Astrocyte of the spinal cord (primary cell): Measurements from ENCODE around the gene IQCC.
A peak's percentile ranks its signal among the peaks of the same experiment; 100 is the strongest.

Experiments
- DNase-seq: peaks from one replicate; pipeline ENCODE4 v3.0.0; 2011; ENCODE audit warnings: low read depth, low spot score
- H3K4me3 ChIP-seq: 2 replicates; pipeline ENCODE4 v1.5.1; 2011; ENCODE audit warnings: low read depth, mild to moderate bottlenecking, low read length, moderate library complexity
- in situ Hi-C: cut with HindIII; loops from 2 replicates; pipeline ENCODE4 v1.10.0; 2017; ENCODE audit warnings: low sequenced_read_pairs
- TF ChIP-seq, protein P1 (sequence below): IDR thresholded peaks from 2 replicates; pipeline ENCODE4 v1.5.1; 2012; ENCODE audit warnings: low read depth, mild to moderate bottlenecking, low read length, inconsistent platforms

IQCC gene

DNA sequence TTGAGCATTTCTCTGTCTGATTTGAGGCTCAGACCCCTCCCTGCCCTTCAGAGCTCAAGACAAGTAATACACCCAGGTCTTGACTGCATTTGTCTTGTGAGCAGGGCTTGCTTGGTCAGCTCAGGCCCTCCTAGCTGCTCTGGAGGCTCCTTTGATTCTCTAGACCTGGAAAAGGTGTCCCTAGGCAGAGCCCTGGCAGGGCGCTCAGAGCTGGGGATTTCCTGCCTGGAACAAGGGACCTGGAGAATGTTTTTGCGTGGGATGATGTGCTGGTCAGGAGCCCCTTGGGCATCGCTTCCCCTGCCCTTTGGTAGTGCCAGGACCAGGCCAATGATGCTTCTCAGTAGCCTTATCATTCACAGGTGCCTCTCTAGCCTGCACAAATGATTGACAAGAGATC is 9.9 kb upstream of the IQCC start:
- H3K4me3 ChIP-seq = no peak overlapping the region
- in situ Hi-C loops = no loop called here
- TF ChIP-seq, protein P1, sequence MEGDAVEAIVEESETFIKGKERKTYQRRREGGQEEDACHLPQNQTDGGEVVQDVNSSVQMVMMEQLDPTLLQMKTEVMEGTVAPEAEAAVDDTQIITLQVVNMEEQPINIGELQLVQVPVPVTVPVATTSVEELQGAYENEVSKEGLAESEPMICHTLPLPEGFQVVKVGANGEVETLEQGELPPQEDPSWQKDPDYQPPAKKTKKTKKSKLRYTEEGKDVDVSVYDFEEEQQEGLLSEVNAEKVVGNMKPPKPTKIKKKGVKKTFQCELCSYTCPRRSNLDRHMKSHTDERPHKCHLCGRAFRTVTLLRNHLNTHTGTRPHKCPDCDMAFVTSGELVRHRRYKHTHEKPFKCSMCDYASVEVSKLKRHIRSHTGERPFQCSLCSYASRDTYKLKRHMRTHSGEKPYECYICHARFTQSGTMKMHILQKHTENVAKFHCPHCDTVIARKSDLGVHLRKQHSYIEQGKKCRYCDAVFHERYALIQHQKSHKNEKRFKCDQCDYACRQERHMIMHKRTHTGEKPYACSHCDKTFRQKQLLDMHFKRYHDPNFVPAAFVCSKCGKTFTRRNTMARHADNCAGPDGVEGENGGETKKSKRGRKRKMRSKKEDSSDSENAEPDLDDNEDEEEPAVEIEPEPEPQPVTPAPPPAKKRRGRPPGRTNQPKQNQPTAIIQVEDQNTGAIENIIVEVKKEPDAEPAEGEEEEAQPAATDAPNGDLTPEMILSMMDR = no peak
- DNase-seq = no peak

GRCh38 chr1:32195972-32196823 is 9.3 kb upstream of the IQCC start:
- in situ Hi-C loops = no loop called here
- TF ChIP-seq, protein P1 = no peak
- DNase-seq = peak; percentile 38
- H3K4me3 ChIP-seq = no peak overlapping the region

GRCh38 chr1:32197074-32197473 is 8.4 kb upstream of the IQCC start:
- no peak overlapping the region for H3K4me3 ChIP-seq
- in situ Hi-C loops = no loop called here
- TF ChIP-seq, protein P1 = no peak
- DNase-seq = no peak

- in situ Hi-C loops = no loop called here
- no peak for DNase-seq
- TF ChIP-seq, protein P1 = no peak
- H3K4me3 ChIP-seq = no peak overlapping the region
These were observed 7.6 kb upstream of the IQCC start for GRCh38 chr1:32197837-32198236.

DNA sequence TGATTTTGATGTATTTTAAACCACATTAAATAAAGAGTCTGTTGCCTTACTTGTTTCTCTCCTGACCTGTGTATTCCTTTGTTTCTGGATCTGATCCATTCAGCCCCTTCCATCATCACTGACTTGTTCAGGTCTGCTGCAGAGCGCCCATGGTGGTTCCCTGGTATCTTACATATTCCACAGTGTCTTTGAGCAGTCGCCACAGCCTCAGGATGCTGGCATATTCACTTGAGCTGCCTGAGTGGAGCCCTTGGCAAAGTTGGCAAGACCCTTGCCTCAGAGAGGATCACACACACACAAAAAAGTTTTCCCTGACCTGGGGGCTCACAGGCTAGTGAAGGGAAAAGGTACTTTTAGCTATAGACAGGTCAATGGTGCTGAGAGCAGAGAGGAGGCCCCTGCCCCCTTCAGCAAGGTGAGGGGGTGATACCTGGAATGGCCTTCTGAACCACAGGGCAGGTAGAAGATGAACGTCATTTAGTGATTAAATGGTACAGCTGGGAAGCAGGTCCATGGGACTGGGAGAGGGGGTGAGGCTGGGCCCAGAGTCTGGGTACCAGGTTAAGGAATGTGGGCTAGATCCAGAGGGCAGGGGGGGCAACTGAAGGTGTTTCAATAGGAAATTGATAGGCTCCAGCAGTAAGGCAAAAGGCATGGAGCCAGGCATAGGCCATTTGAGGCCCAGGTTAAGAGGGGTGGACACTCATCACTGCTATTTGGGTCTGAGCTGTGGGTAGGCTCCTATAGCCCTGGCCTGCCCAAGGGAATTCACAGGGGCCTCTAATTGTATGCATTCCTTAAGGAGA is 7.0 kb upstream of the IQCC start:
- TF ChIP-seq, protein P1 = no peak
- no peak for DNase-seq
- H3K4me3 ChIP-seq = no peak overlapping the region
- in situ Hi-C loops = no loop called here

- TF ChIP-seq, protein P1 = no peak
- in situ Hi-C loops = no loop called here
- no peak overlapping the region for H3K4me3 ChIP-seq
- no peak for DNase-seq
These were observed 6.3 kb upstream of the IQCC start for GRCh38 chr1:32199043-32199716.
